ENCODE measurements around the gene XCL1.

- TF ChIP-seq POLR2AphosphoS5 (IDR thresholded peaks at IDR 0.05; ENCODE audit: insufficient read depth in 1 of 2, low read depth in 1 of 2) = no peak
- TF ChIP-seq CTCF (IDR thresholded peaks at IDR 0.05) = no peak
Measured at GRCh38 chr1:168567568-168567967, 8.8 kb upstream of the XCL1 start.

Measured in vagina (tissue), 2 donors.